ENCODE results near the gene PLBD1.

Gene PLBD1

DNA sequence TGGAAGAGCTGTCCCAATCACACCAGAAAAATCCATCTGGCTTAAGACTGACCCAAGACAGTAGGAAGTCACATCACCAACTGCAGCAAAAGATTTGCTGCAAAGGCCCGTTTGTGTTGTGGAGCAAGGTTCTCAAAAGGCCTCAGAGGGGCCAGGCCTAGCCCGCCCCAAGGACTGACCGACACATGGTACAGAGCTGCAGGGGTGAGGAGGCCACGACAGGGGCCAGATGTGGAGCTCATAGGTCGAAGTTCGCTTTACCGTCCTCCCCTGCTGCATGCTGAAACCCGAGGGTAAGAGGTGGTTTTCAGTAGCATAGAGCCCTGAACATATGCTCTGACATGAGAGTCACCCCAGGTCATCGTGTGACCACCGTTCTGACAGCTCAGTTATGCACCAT is 35.5 kb downstream of the PLBD1 start:
- TF ChIP-seq POLR2AphosphoS5 (IDR thresholded peaks at IDR 0.05; ENCODE audit: low read depth, low read length) = no peak
- TF ChIP-seq, protein P1, sequence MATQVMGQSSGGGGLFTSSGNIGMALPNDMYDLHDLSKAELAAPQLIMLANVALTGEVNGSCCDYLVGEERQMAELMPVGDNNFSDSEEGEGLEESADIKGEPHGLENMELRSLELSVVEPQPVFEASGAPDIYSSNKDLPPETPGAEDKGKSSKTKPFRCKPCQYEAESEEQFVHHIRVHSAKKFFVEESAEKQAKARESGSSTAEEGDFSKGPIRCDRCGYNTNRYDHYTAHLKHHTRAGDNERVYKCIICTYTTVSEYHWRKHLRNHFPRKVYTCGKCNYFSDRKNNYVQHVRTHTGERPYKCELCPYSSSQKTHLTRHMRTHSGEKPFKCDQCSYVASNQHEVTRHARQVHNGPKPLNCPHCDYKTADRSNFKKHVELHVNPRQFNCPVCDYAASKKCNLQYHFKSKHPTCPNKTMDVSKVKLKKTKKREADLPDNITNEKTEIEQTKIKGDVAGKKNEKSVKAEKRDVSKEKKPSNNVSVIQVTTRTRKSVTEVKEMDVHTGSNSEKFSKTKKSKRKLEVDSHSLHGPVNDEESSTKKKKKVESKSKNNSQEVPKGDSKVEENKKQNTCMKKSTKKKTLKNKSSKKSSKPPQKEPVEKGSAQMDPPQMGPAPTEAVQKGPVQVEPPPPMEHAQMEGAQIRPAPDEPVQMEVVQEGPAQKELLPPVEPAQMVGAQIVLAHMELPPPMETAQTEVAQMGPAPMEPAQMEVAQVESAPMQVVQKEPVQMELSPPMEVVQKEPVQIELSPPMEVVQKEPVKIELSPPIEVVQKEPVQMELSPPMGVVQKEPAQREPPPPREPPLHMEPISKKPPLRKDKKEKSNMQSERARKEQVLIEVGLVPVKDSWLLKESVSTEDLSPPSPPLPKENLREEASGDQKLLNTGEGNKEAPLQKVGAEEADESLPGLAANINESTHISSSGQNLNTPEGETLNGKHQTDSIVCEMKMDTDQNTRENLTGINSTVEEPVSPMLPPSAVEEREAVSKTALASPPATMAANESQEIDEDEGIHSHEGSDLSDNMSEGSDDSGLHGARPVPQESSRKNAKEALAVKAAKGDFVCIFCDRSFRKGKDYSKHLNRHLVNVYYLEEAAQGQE (IDR thresholded peaks at IDR 0.05; ENCODE audit: insufficient read depth in 1 of 2, low read depth in 2 of 2, low read length in 2 of 2) = no peak
- no peak for TF ChIP-seq FOXP2 (optimal IDR thresholded peaks at IDR 0.05; ENCODE audit: borderline replicate concordance, extremely low read depth, extremely low read length, insufficient read depth)
- no peak for TF ChIP-seq SIN3A (IDR thresholded peaks at IDR 0.05; ENCODE audit: borderline replicate concordance, insufficient read depth, low read length)
- TF ChIP-seq TAF1 (IDR thresholded peaks at IDR 0.05; ENCODE audit: borderline replicate concordance, insufficient read depth, low read length) = no peak

DNA sequence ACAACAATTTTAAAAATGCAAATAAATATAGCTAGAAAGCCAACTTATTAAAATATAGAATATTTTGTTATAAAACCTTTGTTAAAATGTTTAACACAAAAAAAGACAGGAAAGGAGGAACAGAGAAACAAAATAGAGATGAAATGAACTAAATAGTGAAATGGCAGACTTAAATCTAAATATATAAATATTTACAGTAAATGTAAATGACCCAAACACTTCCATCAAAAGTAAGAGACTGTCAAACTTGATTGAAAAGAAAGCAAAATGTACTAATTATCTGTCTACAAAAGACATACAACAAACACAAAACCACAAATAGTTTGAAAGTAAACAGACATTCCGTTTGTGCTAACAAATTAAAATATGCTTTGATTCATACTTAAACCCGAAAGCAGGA is 41.7 kb downstream of the PLBD1 start:
- TF ChIP-seq SIN3A (IDR thresholded peaks at IDR 0.05; ENCODE audit: borderline replicate concordance, insufficient read depth, low read length) (no peak), FOXP2 (optimal IDR thresholded peaks at IDR 0.05; ENCODE audit: borderline replicate concordance, extremely low read depth, extremely low read length, insufficient read depth) (no peak), POLR2AphosphoS5 (IDR thresholded peaks at IDR 0.05; ENCODE audit: low read depth, low read length) (no peak), TAF1 (IDR thresholded peaks at IDR 0.05; ENCODE audit: borderline replicate concordance, insufficient read depth, low read length) (no peak)
- TF ChIP-seq, protein P1 (IDR thresholded peaks at IDR 0.05; ENCODE audit: insufficient read depth in 1 of 2, low read depth in 2 of 2, low read length in 2 of 2) = no peak

- TF ChIP-seq POLR2AphosphoS5 (IDR thresholded peaks at IDR 0.05; ENCODE audit: low read depth, low read length) (no peak), FOXP2 (optimal IDR thresholded peaks at IDR 0.05; ENCODE audit: borderline replicate concordance, extremely low read depth, extremely low read length, insufficient read depth) (no peak)
Observed at GRCh38 chr12:14521822-14522221, 45.9 kb downstream of the PLBD1 start.

DNA sequence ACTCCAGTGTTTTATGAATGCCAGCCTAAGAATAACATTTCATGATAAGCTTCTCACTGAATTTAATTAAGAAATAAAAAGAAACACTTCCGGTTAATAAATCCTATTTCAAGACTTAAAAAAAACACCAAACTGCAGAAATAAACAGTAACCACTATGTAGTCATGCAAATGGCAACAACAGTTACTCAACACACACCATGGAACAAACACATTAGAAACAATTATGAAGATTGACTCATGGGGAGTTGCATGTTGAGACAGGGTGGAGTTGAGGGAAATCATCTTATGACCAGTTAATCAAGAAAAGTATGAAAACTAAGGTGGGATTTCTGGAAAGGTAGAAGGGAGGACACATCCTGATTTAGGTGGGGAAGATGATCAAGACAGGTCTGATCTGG is 52.7 kb downstream of the PLBD1 start:
- no peak for TF ChIP-seq POLR2AphosphoS5 (IDR thresholded peaks at IDR 0.05; ENCODE audit: low read depth, low read length)
- TF ChIP-seq, protein P1 (IDR thresholded peaks at IDR 0.05; ENCODE audit: insufficient read depth in 1 of 2, low read depth in 2 of 2, low read length in 2 of 2) = no peak
- no peak for TF ChIP-seq SIN3A (IDR thresholded peaks at IDR 0.05; ENCODE audit: borderline replicate concordance, insufficient read depth, low read length)
- no peak for TF ChIP-seq TAF1 (IDR thresholded peaks at IDR 0.05; ENCODE audit: borderline replicate concordance, insufficient read depth, low read length)
- TF ChIP-seq FOXP2 (optimal IDR thresholded peaks at IDR 0.05; ENCODE audit: borderline replicate concordance, extremely low read depth, extremely low read length, insufficient read depth) = no peak

- no peak for TF ChIP-seq POLR2AphosphoS5 (IDR thresholded peaks at IDR 0.05; ENCODE audit: low read depth, low read length)
- no peak for TF ChIP-seq TAF1 (IDR thresholded peaks at IDR 0.05; ENCODE audit: borderline replicate concordance, insufficient read depth, low read length)
- no peak for TF ChIP-seq SIN3A (IDR thresholded peaks at IDR 0.05; ENCODE audit: borderline replicate concordance, insufficient read depth, low read length)
- TF ChIP-seq, protein P1 (IDR thresholded peaks at IDR 0.05; ENCODE audit: insufficient read depth in 1 of 2, low read depth in 2 of 2, low read length in 2 of 2) = no peak
- no peak for TF ChIP-seq FOXP2 (optimal IDR thresholded peaks at IDR 0.05; ENCODE audit: borderline replicate concordance, extremely low read depth, extremely low read length, insufficient read depth)
Observed at GRCh38 chr12:14514154-14514842, 53.4 kb downstream of the PLBD1 start.

All from PFSK-1 (cell line).